Effector CD8-positive, alpha-beta T cell (primary cell): ENCODE results near the gene CCDC149.

Experiments used
- DNase-seq: peaks from one replicate; lab custom pipeline; 2025; lab: John Stamatoyannopoulos, UW

The CCDC149 gene

GRCh38 chr4:24843096-24843495 is 69.7 kb downstream of the CCDC149 start:
- DNase-seq, result no peak

- no peak for DNase-seq
Measured at GRCh38 chr4:24842356-24842755, 70.5 kb downstream of the CCDC149 start.

GRCh38 chr4:24840826-24841543 is 71.9 kb downstream of the CCDC149 start:
- DNase-seq, result no peak

GRCh38 chr4:24840362-24840761 is 72.5 kb downstream of the CCDC149 start:
- DNase-seq, result no peak

GRCh38 chr4:24837781-24838180 is 75.1 kb downstream of the CCDC149 start:
- DNase-seq, result no peak

- DNase-seq, result no peak
Measured at GRCh38 chr4:24837336-24837735, 75.5 kb downstream of the CCDC149 start.

- no peak for DNase-seq
Measured at GRCh38 chr4:24836661-24837242, 76.1 kb downstream of the CCDC149 start.

GRCh38 chr4:24835696-24836095 is 77.1 kb downstream of the CCDC149 start:
- DNase-seq, result no peak

- DNase-seq, result no peak
Measured at GRCh38 chr4:24831637-24832036, 81.2 kb downstream of the CCDC149 start.

- no peak for DNase-seq
Measured at GRCh38 chr4:24824720-24825119, 88.1 kb downstream of the CCDC149 start.

GRCh38 chr4:24820541-24820940 is 92.3 kb downstream of the CCDC149 start:
- no peak for DNase-seq

- no peak for DNase-seq
Measured at GRCh38 chr4:24816797-24817196, 96.0 kb downstream of the CCDC149 start.

GRCh38 chr4:24813732-24814131 is 99.1 kb downstream of the CCDC149 start:
- DNase-seq, result no peak

GRCh38 chr4:24810871-24811631 is 101.8 kb downstream of the CCDC149 start:
- no peak for DNase-seq

GRCh38 chr4:24809815-24810405 is 102.9 kb downstream of the CCDC149 start:
- DNase-seq, result no peak

GRCh38 chr4:24809376-24809775 is 103.5 kb downstream of the CCDC149 start:
- DNase-seq, result no peak

- no peak for DNase-seq
Measured at GRCh38 chr4:24808955-24809354, 103.9 kb downstream of the CCDC149 start.

- no peak for DNase-seq
Measured at GRCh38 chr4:24808261-24808660, 104.6 kb downstream of the CCDC149 start.

GRCh38 chr4:24807611-24808010 is 105.2 kb downstream of the CCDC149 start:
- no peak for DNase-seq

- DNase-seq, result no peak
Measured at GRCh38 chr4:24806206-24806990, 106.4 kb downstream of the CCDC149 start.

GRCh38 chr4:24805566-24805965 is 107.3 kb downstream of the CCDC149 start:
- no peak for DNase-seq

- no peak for DNase-seq
Measured at GRCh38 chr4:24805067-24805466, 107.8 kb downstream of the CCDC149 start.
